Memory B cell (primary cell): ENCODE results near the gene PSMB11.

Source experiments
- ATAC-seq: fragments of 150-1000 bp; cut with Tn5 transposase; 2 replicates; pipeline ENCODE4 v1.10.0; 2021; ENCODE audit warnings: low read depth, mild to moderate bottlenecking, moderate library complexity
- DNase-seq, 2 donors: peaks; one replicate each; pipeline ENCODE4 v3.0.0; 2022; ENCODE audit warnings: low spot score in 2 of 2
- H3K27ac Mint-ChIP-seq: one replicate; pipeline ENCODE4 v1.8.0; 2022; ENCODE audit warnings: mild to moderate bottlenecking, moderate library complexity, mixed read lengths
- H3K27me3 Mint-ChIP-seq: one replicate; pipeline ENCODE4 v1.8.0; 2022; ENCODE audit warnings: mixed read lengths
- H3K36me3 Mint-ChIP-seq: one replicate; pipeline ENCODE4 v1.8.0; 2022; ENCODE audit warnings: mild to moderate bottlenecking, mixed read lengths
- H3K4me1 Mint-ChIP-seq: one replicate; pipeline ENCODE4 v1.8.0; 2022; ENCODE audit warnings: mixed read lengths
- H3K4me3 Mint-ChIP-seq: one replicate; pipeline ENCODE4 v1.8.0; 2022; ENCODE audit warnings: mild to moderate bottlenecking, moderate library complexity, mixed read lengths
- H3K9me3 Mint-ChIP-seq: one replicate; pipeline ENCODE4 v1.8.0; 2022; ENCODE audit warnings: mixed read lengths

PSMB11 gene

DNA sequence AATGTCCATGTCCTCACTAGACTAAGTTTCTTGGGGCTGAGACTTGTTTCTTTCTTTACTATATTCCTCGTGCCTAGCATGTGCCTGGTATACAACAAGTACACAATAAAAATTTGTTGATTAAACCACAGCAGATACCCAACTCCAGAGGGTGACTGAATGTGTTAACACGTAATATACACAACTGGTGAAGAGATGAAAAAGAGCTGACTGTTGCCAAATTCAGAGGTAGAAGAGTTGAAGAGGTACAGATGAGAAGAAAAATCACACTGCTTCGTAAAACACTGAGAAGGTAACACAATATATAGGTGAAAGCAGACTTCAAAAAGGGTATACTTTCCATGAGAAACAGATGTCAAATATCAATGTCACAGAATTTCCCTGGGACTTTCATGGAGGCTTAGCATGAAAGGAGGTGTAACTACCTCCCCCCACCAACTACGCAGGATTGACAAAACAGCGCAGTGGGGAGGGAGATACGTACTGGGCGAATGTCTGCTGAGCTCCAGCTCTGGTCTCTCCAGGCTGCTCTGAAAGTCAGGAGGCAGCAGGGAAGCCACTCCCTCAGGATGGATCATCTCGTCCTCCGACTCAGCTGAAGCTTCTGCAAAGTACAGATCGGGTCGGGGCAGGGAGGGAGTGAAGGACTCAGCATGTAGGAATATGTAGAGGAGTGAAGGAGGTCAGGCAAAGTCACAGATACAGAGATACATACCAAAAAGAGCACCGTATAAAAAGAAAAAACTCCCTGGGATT, 47.7 kb downstream of the PSMB11 start:
- ATAC-seq = no peak
- no peak for DNase-seq
- Mint-ChIP-seq H3K4me3 (no peak overlapping the region), H3K36me3 (peaks cover 28% of the 10 kb centered on the region), H3K27me3 (no peaks in the 10 kb centered on the region), H3K4me1 (peaks cover 18% of the 10 kb centered on the region), H3K27ac (no peak overlapping the region), H3K9me3 (no peaks in the 10 kb centered on the region)

DNA sequence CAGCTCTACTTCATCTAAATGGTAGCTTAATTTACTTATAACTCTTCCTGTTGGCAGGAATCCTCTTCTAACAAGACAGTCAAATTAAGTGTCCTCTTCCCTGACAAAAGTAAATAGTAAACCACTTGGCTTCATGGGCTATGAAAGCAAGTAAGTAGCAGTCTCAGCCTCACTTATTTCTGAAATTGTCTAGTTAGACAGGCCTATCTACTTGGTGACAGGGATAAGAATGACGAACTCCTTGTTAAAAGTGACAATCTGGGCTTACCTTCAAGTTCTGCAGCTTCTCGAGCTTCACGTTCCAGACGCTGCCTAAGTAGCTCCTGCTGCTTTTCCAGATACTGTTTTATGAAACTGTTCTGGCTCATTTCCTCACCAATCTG, 48.2 kb downstream of the PSMB11 start:
- Mint-ChIP-seq H3K27ac (no peak overlapping the region), H3K27me3 (no peaks in the 10 kb centered on the region), H3K9me3 (no peaks in the 10 kb centered on the region), H3K36me3 (peaks cover 28% of the 10 kb centered on the region), H3K4me1 (peaks cover 18% of the 10 kb centered on the region), H3K4me3 (no peak overlapping the region)
- DNase-seq = no peak
- no peak for ATAC-seq

DNA sequence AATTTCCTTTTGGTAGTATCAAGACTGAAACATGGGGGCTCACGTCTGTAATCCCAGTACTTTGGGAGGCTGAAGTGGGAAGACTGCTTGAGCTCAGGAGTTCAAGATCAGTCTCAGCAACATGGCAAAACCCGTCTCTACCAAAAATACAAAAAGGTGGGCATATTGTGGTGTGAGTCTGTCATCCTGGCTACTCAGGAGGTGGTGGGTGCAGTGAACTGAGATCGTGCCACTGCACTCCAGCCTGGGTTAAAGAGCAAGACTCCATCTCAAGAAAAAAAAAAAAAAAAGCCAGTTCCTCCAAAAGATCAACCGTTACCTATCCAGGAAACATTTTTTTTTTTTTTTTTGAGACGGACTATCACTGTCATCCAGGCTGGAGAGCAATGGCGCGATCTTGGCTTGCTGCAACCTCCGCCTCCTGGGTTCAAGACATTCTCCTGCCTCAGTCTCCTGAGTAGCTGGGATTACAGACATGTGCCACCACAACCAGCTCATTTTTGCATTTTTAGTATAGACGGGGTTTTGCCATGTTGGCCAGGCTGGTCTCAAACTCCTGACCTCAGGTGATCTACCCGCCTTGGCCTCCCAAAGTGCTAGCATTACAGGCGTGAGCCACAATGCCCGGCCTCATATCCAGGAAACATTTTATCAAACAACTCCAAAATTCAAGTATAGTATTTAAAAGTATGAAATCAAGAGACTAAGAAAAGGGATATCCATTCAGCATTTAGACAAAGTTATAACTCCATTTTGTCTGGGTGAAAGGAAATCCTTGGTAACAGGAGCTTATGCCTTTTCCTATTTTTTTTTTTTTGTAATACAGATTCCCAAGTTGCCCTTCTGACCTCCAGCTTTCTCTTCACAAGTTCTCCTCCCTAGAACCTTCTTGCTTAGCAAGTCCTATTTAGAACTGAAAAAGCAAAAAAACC, 49.5 kb downstream of the PSMB11 start:
- no peaks in the 10 kb centered on the region for H3K27me3 Mint-ChIP-seq
- no peak overlapping the region for H3K4me3 Mint-ChIP-seq
- peaks cover 20% of the 10 kb centered on the region for H3K4me1 Mint-ChIP-seq
- ATAC-seq (no peak), DNase-seq (no peak)
- peaks cover 22% of the 10 kb centered on the region for H3K36me3 Mint-ChIP-seq
- no peak overlapping the region for H3K27ac Mint-ChIP-seq
- no peaks in the 10 kb centered on the region for H3K9me3 Mint-ChIP-seq

DNA sequence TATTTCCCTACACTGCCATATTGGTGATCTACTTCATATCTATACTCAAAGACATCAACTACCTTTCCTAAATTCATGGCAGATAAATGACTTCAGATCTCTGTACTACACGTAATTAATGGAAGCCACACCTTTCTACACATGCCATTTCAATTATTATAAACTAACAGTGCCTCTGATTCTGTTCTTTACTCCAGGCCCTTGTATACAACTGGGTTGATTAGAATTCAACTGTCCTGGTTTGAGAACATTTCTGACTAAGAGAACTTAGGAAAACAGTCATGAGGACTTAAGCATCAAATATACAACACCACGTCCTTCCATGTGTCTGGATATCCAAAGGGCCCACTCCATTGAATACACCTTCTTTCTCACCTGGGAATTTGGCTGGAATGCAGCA, 51.1 kb downstream of the PSMB11 start:
- no peaks in the 10 kb centered on the region for H3K27me3 Mint-ChIP-seq
- H3K4me1 Mint-ChIP-seq = peaks cover 25% of the 10 kb centered on the region
- no peak overlapping the region for H3K27ac Mint-ChIP-seq
- no peak for DNase-seq
- peaks cover 19% of the 10 kb centered on the region for H3K36me3 Mint-ChIP-seq
- ATAC-seq = no peak
- H3K9me3 Mint-ChIP-seq = no peaks in the 10 kb centered on the region
- H3K4me3 Mint-ChIP-seq = peak overlapping the region; percentile 38

DNA sequence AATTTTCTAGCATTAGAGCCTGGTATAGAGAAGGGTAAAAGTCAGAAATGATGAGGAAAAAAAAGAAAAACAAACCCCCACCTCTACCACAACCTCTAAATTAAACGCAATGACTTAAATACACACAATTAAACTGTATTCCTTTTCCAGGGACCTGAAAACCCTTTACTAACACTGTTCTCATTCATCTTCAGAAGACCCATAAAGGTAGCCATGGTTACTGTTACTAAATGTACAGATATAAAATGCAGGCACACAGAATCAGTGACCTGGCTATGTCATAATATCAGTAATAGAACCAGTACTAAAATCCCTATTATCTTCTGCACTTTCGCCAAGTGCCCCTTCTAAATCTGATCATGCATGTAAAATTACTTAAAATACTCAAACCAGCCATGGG, 51.5 kb downstream of the PSMB11 start:
- Mint-ChIP-seq H3K9me3 (no peaks in the 10 kb centered on the region), H3K4me1 (peaks cover 25% of the 10 kb centered on the region), H3K27me3 (no peaks in the 10 kb centered on the region), H3K36me3 (peaks cover 17% of the 10 kb centered on the region), H3K27ac (no peak overlapping the region), H3K4me3 (peak overlapping the region; percentile 38)
- ATAC-seq (no peak), DNase-seq (no peak)
